ENCODE data around the gene NRXN3.
"Not testable (repeated sequence)": the region's sequence is repeated elsewhere in the genome, so short reads cannot be mapped to it uniquely, and the experiment has no call there.

The NRXN3 gene

DNA sequence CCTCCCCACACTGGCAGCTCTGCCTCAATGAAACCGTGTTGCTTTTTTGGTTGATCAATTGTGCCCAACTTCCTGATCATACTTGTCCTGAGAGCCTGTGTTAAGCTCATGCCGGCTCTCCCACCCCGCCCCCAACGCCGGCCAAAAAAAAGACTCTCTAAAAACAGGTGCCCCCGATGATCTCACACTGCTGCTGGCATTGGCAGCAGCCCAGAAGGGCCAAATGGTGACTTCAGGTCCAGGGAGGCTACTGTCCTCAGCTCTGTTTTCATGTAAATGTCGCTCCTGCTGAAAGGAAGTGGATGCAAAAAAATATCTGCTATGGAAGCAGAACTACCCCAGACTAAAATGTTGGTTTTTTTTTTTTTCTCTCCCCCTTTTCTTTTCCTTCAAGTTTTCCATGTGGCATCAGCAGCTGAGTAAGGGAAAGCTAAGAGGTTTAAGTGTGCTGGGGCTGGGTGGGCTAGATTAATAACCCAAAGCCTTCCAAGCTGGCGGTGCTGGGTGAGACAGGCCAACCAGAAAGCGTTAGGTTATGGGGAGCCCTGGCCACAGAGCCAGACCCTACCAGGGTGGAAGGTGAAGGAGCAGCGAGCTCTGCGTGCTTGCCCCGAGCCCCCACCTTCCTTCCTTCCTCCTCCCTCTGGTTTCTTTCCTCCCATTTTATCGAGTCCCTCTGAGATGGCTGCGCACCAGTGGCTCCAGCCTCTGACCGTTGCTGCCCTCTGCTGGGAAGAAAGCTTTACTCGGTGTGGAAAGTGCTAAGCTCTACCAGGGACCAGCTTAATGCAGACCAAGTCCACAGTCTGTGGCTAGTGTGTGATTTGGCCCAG, 396.1 kb downstream of the NRXN3 start:
- Histone ChIP-seq H3K4me2 (ENCODE audit: low read length) (peak overlapping the region; percentile 86), H3K9me3 (replicated peaks; ENCODE audit: low read length) (no peaks in the 10 kb centered on the region), H3K4me3 (ENCODE audit: low read length) (peak overlapping the region; percentile 68), H3K36me3 (ENCODE audit: insufficient read depth, low read length) (no peaks in the 10 kb centered on the region), H3K9ac (ENCODE audit: low read depth, low read length) (peak overlapping the region; percentile 39), H3K4me1 (ENCODE audit: control insufficient read depth, insufficient read depth, low read length) (no peaks in the 10 kb centered on the region), H3K27me3 (ENCODE audit: control insufficient read depth, insufficient read depth, low read length) (no peaks in the 10 kb centered on the region)

- Histone ChIP-seq H3K4me2 (ENCODE audit: low read length) (no peak overlapping the region), H3K9ac (ENCODE audit: low read depth, low read length) (no peak overlapping the region), H3K9me3 (replicated peaks; ENCODE audit: low read length) (no peaks in the 10 kb centered on the region), H3K4me1 (ENCODE audit: control insufficient read depth, insufficient read depth, low read length) (no peaks in the 10 kb centered on the region), H3K4me3 (ENCODE audit: low read length) (no peak overlapping the region), H3K36me3 (ENCODE audit: insufficient read depth, low read length) (no peaks in the 10 kb centered on the region), H3K27me3 (ENCODE audit: control insufficient read depth, insufficient read depth, low read length) (no peaks in the 10 kb centered on the region)
Observed at GRCh38 chr14:78566859-78567172, 396.6 kb downstream of the NRXN3 start.

- Histone ChIP-seq H3K4me2 (ENCODE audit: low read length) (no peak overlapping the region), H3K9ac (ENCODE audit: low read depth, low read length) (no peak overlapping the region), H3K36me3 (ENCODE audit: insufficient read depth, low read length) (no peaks in the 10 kb centered on the region)
Observed at GRCh38 chr14:78567343-78567742, 397.2 kb downstream of the NRXN3 start.

GRCh38 chr14:78573736-78574135, 403.6 kb downstream of the NRXN3 start:
- not testable (repeated sequence) for H3K4me3 ChIP-seq (ENCODE audit: low read length); H3K4me2 ChIP-seq (ENCODE audit: low read length); H3K27me3 ChIP-seq (ENCODE audit: control insufficient read depth, insufficient read depth, low read length); H3K9ac ChIP-seq (ENCODE audit: low read depth, low read length); H3K4me1 ChIP-seq (ENCODE audit: control insufficient read depth, insufficient read depth, low read length); H3K36me3 ChIP-seq (ENCODE audit: insufficient read depth, low read length); H3K9me3 ChIP-seq (replicated peaks; ENCODE audit: low read length)

More at GRCh38 chr14:78567343-78567742, 397.2 kb downstream of the NRXN3 start:
- no peak overlapping the region for H3K4me3 ChIP-seq (ENCODE audit: low read length)
- no peaks in the 10 kb centered on the region for H3K27me3 ChIP-seq (ENCODE audit: control insufficient read depth, insufficient read depth, low read length)
- no peaks in the 10 kb centered on the region for H3K4me1 ChIP-seq (ENCODE audit: control insufficient read depth, insufficient read depth, low read length)
- H3K9me3 ChIP-seq (replicated peaks; ENCODE audit: low read length), result no peaks in the 10 kb centered on the region

DNA sequence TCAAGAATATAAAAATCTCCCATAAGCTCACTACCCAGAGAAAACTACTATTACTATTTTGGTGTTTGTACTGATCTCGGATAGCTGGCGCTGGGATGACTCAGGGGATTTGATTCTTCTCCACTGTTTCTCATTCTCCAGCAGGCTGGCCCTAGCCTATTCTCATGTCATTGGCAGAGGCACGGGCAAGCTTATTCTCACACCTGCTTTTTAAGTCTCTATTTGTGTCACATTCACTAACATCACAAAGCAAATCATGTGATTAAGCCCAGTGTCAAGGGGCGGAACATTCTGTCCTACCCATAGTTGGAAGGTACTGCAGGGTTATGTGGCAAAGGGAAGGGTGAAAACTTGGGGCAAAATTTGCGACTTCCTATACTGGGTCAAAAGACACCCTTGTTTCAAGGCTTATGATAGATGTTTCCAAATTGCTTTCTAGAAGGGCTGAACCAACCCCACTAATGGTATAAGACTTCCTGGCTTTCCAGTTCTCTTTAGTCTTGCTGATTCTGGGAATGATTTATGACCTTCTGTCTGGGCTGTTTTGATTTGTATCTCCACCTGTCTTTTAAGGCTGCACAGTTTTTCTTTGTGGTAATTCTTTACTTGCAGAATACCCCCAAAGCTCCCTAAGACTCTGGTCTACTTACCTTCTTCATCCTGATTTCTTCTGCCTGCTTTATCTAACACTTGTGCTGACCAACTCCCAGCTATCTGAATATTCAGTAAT, 406.4 kb downstream of the NRXN3 start:
- Histone ChIP-seq H3K4me1 (ENCODE audit: control insufficient read depth, insufficient read depth, low read length) (no peaks in the 10 kb centered on the region), H3K9ac (ENCODE audit: low read depth, low read length) (no peak overlapping the region), H3K27me3 (ENCODE audit: control insufficient read depth, insufficient read depth, low read length) (no peaks in the 10 kb centered on the region), H3K36me3 (ENCODE audit: insufficient read depth, low read length) (no peaks in the 10 kb centered on the region), H3K4me3 (ENCODE audit: low read length) (no peak overlapping the region), H3K9me3 (replicated peaks; ENCODE audit: low read length) (peaks cover 3% of the 10 kb centered on the region), H3K4me2 (ENCODE audit: low read length) (no peak overlapping the region)

GRCh38 chr14:78581229-78581628, 411.1 kb downstream of the NRXN3 start:
- no peaks in the 10 kb centered on the region for H3K4me1 ChIP-seq (ENCODE audit: control insufficient read depth, insufficient read depth, low read length)

GRCh38 chr14:78586681-78587080, 416.5 kb downstream of the NRXN3 start:
- Histone ChIP-seq H3K36me3 (ENCODE audit: insufficient read depth, low read length) (no peaks in the 10 kb centered on the region), H3K9ac (ENCODE audit: low read depth, low read length) (no peak overlapping the region), H3K4me1 (ENCODE audit: control insufficient read depth, insufficient read depth, low read length) (no peaks in the 10 kb centered on the region), H3K4me3 (ENCODE audit: low read length) (no peak overlapping the region), H3K4me2 (ENCODE audit: low read length) (no peak overlapping the region), H3K27me3 (ENCODE audit: control insufficient read depth, insufficient read depth, low read length) (peaks cover 8% of the 10 kb centered on the region), H3K9me3 (replicated peaks; ENCODE audit: low read length) (no peaks in the 10 kb centered on the region)

More at GRCh38 chr14:78581229-78581628, 411.1 kb downstream of the NRXN3 start:
- Histone ChIP-seq H3K4me3 (ENCODE audit: low read length) (no peak overlapping the region), H3K9me3 (replicated peaks; ENCODE audit: low read length) (no peaks in the 10 kb centered on the region), H3K36me3 (ENCODE audit: insufficient read depth, low read length) (no peaks in the 10 kb centered on the region), H3K27me3 (ENCODE audit: control insufficient read depth, insufficient read depth, low read length) (peaks cover 4% of the 10 kb centered on the region), H3K9ac (ENCODE audit: low read depth, low read length) (no peak overlapping the region), H3K4me2 (ENCODE audit: low read length) (no peak overlapping the region)

- no peaks in the 10 kb centered on the region for H3K4me1 ChIP-seq (ENCODE audit: control insufficient read depth, insufficient read depth, low read length)
- no peaks in the 10 kb centered on the region for H3K9me3 ChIP-seq (replicated peaks; ENCODE audit: low read length)
- H3K9ac ChIP-seq (ENCODE audit: low read depth, low read length), result no peak overlapping the region
- no peak overlapping the region for H3K4me2 ChIP-seq (ENCODE audit: low read length)
- peaks cover 5% of the 10 kb centered on the region for H3K27me3 ChIP-seq (ENCODE audit: control insufficient read depth, insufficient read depth, low read length)
- H3K36me3 ChIP-seq (ENCODE audit: insufficient read depth, low read length), result no peaks in the 10 kb centered on the region
- H3K4me3 ChIP-seq (ENCODE audit: low read length), result no peak overlapping the region
Observed at GRCh38 chr14:78588906-78589305, 418.7 kb downstream of the NRXN3 start.

DNA sequence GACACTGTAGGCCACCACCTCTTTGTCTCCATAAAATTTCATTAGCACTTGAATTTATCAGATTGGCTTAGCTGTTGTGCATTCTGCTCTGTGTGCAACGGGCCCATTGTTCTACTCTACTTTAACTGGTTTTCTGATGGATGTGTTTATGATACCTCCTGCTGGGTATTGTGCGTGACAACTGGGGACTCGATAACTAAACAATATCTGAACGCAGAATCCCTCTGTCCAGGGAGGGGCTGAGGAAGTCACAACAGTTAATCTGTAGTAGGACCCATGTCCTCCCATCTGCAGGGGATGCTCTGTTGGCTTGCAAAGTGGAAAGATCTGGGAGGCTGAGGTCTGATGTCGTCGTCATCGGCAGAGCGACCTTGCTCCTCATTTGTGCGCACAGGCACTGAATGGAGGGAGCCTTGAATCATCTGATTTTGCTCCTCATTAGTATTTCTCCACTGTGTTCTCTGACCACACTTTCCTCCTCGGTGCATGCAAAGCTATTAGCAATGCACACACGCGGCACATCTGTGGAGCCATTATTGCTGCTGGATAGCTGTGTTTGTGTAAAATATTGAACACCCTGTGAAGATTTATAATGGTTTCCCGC, 422.5 kb downstream of the NRXN3 start:
- no peaks in the 10 kb centered on the region for H3K9me3 ChIP-seq (replicated peaks; ENCODE audit: low read length)
- no peak overlapping the region for H3K4me3 ChIP-seq (ENCODE audit: low read length)
- H3K4me2 ChIP-seq (ENCODE audit: low read length), result no peak overlapping the region
- H3K9ac ChIP-seq (ENCODE audit: low read depth, low read length), result no peak overlapping the region
- H3K27me3 ChIP-seq (ENCODE audit: control insufficient read depth, insufficient read depth, low read length), result peaks cover 5% of the 10 kb centered on the region
- H3K4me1 ChIP-seq (ENCODE audit: control insufficient read depth, insufficient read depth, low read length), result no peaks in the 10 kb centered on the region
- no peaks in the 10 kb centered on the region for H3K36me3 ChIP-seq (ENCODE audit: insufficient read depth, low read length)

DNA sequence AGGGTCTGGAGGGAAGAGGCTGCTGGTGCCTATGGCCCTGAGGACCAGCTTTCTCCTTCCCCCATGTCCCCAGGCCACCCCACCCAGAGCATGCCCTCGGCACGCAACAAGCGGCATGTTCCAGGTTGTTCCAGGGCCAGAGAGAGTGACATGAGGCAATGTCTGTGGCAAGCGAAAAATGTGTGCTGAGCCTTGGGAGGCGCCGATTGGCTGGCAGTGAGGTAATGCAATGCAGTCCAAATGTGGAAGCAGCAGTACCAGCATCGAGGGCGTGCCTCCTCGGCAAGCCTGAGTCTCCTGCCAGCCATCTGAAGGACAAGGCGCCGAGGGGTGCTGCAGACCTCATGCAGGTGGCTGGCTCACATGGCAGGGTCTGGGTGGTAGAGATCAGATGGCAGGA, 423.8 kb downstream of the NRXN3 start:
- Histone ChIP-seq H3K9ac (ENCODE audit: low read depth, low read length) (no peak overlapping the region), H3K36me3 (ENCODE audit: insufficient read depth, low read length) (no peaks in the 10 kb centered on the region), H3K4me3 (ENCODE audit: low read length) (no peak overlapping the region), H3K4me1 (ENCODE audit: control insufficient read depth, insufficient read depth, low read length) (no peaks in the 10 kb centered on the region), H3K4me2 (ENCODE audit: low read length) (no peak overlapping the region), H3K27me3 (ENCODE audit: control insufficient read depth, insufficient read depth, low read length) (no peaks in the 10 kb centered on the region), H3K9me3 (replicated peaks; ENCODE audit: low read length) (no peaks in the 10 kb centered on the region)

- no peak overlapping the region for H3K4me3 ChIP-seq (ENCODE audit: low read length)
- H3K4me1 ChIP-seq (ENCODE audit: control insufficient read depth, insufficient read depth, low read length), result no peaks in the 10 kb centered on the region
- H3K9me3 ChIP-seq (replicated peaks; ENCODE audit: low read length), result no peaks in the 10 kb centered on the region
- H3K36me3 ChIP-seq (ENCODE audit: insufficient read depth, low read length), result no peaks in the 10 kb centered on the region
- H3K9ac ChIP-seq (ENCODE audit: low read depth, low read length), result no peak overlapping the region
- H3K27me3 ChIP-seq (ENCODE audit: control insufficient read depth, insufficient read depth, low read length), result peaks cover 3% of the 10 kb centered on the region
- no peak overlapping the region for H3K4me2 ChIP-seq (ENCODE audit: low read length)
Observed at GRCh38 chr14:78595797-78596196, 425.6 kb downstream of the NRXN3 start.
